GM10248 (cell line): Measurements from ENCODE around the gene PIGK.

ENCODE experiments used
- CTCF ChIA-PET: fragments of 300-600 bp; sonication (Branson Sonifier 250); formaldehyde crosslinking; extraction: SDS; loops from one replicate; lab custom pipeline; 2021; ENCODE audit warnings: antibody characterized with exemption; lab: Yijun Ruan, JAX
- POLR2A ChIA-PET: fragments of 350-650 bp; sonication (Branson Sonifier 250); formaldehyde crosslinking; extraction: SDS; loops from one replicate; lab custom pipeline; 2020; ENCODE audit warnings: antibody characterized with exemption; lab: Yijun Ruan, JAX
- DNase-seq: peaks from one replicate; pipeline ENCODE4 v3.0.0; 2012; ENCODE audit errors: extremely low spot score
- CTCF ChIP-seq: IDR thresholded peaks from 2 replicates; pipeline ENCODE4 v1.5.1; 2012; ENCODE audit warnings: mild to moderate bottlenecking, low read depth; ENCODE audit errors: extremely low read depth, missing control alignments, control extremely low read depth

The PIGK gene

GRCh38 chr1:77061162-77061561 is 158.1 kb downstream of the PIGK start:
- POLR2A ChIA-PET = no interaction called here
- CTCF ChIA-PET = interaction anchor here (1.6 kb wide), 1 partner anchor 10 kb away, joined by 6 read pairs; no protein-coding TSS in a partner anchor
- DNase-seq = no peak
- no peak for TF ChIP-seq CTCF

DNA sequence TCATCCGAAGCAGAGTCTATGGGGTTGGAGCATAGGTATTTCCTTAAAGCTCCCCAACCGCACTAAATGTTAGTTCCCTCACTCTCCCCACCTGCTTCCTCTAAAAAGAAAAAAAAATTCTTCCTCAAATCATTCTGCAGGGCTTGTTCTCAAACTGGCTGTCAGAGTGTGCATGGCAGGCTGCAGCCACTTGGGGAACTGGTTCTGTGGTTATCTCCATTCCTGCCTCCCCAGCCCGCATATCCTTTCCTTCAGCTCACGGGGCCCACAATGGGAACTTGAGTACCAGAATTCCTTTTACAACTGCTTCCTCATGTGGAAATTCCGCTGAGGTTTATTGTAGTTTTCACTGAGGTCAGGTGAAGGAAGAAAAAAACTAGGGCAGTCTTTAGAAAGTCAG is 159.2 kb downstream of the PIGK start:
- ChIA-PET CTCF (no interaction called here), POLR2A (no interaction called here)
- no peak for DNase-seq
- TF ChIP-seq CTCF = no peak

DNA sequence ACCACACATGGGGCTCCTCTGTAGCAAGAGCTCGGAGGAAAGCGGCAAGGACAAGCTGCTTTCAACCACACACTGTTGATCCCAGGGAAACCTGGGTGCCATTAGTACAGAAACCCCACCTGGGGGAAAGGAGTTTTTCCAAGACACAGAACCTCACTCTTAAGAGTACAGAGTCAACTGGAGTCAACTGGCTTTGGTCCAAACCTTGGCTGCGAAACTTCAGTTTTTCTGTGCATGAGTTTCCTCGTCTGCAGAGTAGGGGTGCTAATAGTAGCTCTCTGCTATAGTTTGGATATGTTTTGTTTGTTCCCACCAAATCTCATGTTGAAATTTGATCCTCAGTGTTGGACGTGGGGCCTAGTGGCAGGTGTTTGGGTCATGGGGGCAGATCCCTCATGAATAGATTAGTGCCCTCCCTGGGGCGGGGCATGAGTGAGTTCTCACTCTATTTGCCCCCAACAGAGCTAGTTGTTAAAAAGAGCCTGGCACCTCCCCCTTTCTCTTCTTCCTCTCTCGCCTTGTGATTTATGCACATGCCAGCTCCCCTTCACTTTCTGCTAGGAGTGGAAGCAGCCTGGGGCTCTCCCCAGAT is 161.1 kb downstream of the PIGK start:
- ChIA-PET CTCF (interaction anchor here (1.2 to 1.7 kb wide), 2 partner anchors 10 kb away, joined by 3 to 8 read pairs; no protein-coding TSS in a partner anchor), POLR2A (no interaction called here)
- DNase-seq = no peak
- no peak for TF ChIP-seq CTCF

DNA sequence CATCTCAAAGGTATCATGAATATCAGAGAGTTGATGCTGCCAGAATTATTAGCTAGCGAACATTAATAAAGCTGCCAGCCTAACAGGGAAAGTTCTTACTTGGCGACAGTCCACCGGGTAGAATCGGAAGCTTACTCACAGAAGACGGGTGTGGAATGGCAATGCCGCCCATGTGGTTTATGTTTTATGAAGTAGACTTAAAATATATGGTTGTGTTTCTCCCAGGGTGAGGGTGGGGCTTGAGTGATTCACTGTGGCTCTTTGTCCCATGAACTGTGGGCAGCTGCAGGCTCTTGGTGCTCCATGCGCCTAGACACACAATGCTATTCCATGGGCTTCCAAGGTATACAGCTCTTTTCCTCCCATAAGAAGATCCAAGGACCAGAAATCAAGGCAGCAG is 162.7 kb downstream of the PIGK start:
- no peak for TF ChIP-seq CTCF
- CTCF ChIA-PET = interaction anchor here (1.9 kb wide), 1 partner anchor 20 kb away, joined by 4 read pairs; no protein-coding TSS in a partner anchor
- POLR2A ChIA-PET = no interaction called here
- DNase-seq = no peak

DNA sequence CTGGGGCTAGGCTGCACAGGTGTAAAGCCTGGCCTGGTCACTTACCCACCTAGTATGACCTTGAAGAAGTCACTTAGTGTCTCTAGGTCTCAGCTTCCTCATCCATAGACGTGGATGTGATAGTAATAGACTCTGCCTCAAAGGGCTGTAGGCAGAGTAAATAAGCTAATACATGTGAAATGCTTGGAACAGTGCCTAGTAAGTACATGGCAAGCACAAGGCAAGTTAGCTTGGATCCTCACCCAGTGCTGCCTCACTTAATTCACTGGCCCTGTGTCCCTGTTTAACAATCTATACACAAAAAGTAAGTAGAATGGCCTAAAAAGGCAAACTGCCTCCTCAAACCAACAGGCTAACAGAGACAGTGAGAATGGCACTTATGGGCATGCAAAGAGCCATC is 167.8 kb downstream of the PIGK start:
- CTCF ChIA-PET = interaction anchor here (1.4 kb wide), 1 partner anchor 11 kb away, joined by 6 read pairs; no protein-coding TSS in a partner anchor
- TF ChIP-seq CTCF = no peak
- no peak for DNase-seq
- POLR2A ChIA-PET = no interaction called here

- TF ChIP-seq CTCF = no peak
- CTCF ChIA-PET = interaction anchor here (1.0 to 1.2 kb wide), 2 partner anchors 9 to 10 kb away, joined by 3 read pairs; no protein-coding TSS in a partner anchor
- DNase-seq = no peak
- POLR2A ChIA-PET = no interaction called here
Measured at GRCh38 chr1:77048615-77049005, 170.6 kb downstream of the PIGK start.
